ENCODE results near the gene MON2. TPM values are rescaled to one million over a fixed set of nuclear protein-coding genes. Genes with fewer than 3 reads are reported as not detected.
A peak's percentile ranks its signal among the peaks of the same experiment; 100 is the strongest.

Gene MON2
- total and polyA plus RNA-seq, 7 donors, result 4.9 to 18.2 (median 14.5) TPM

- WGBS, 3 donors, result 45 to 63% (median 59%) methylated on average over 2 of the region's 2 CpGs
- Histone ChIP-seq H3K36me3 (ENCODE audit: insufficient read depth in 1 of 2, low read depth in 1 of 2) (no peaks in the 10 kb centered on the region), H3K9me3 (no peaks in the 10 kb centered on the region), H3K27me3 (ENCODE audit: insufficient read depth in 3 of 3, low read length in 2 of 3) (peaks cover 0 to 35% (median 3%) of the 10 kb centered on the region in 3 donors), H3K4me3 (no peak overlapping the region), H3K27ac (no peak overlapping the region), H3K4me1 (no peaks in the 10 kb centered on the region)
- ATAC-seq, result no peak
- TF ChIP-seq CTCF (IDR thresholded peaks at IDR 0.05), result no peak
- intact Hi-C loops (cut with DNase I), result no loop called here
- no peak for DNase-seq
These were observed 160.6 kb downstream of the MON2 start for GRCh38 chr12:62627181-62627580.

- 64 to 73% (median 68%) methylated on average over 4 of the region's 4 CpGs for WGBS, 3 donors
- H3K27me3 ChIP-seq (ENCODE audit: insufficient read depth in 3 of 3, low read length in 2 of 3), result peaks cover 0 to 54% (median 7%) of the 10 kb centered on the region in 3 donors
- no peaks in the 10 kb centered on the region for H3K4me1 ChIP-seq
- no peak overlapping the region for H3K4me3 ChIP-seq
- H3K9me3 ChIP-seq, result no peaks in the 10 kb centered on the region
- intact Hi-C loops (cut with DNase I), result no loop called here
- ATAC-seq, result no peak
- TF ChIP-seq CTCF (IDR thresholded peaks at IDR 0.05), result no peak
- H3K27ac ChIP-seq, result no peak overlapping the region
- no peaks in the 10 kb centered on the region for H3K36me3 ChIP-seq (ENCODE audit: insufficient read depth in 1 of 2, low read depth in 1 of 2)
- DNase-seq, result no peak
These were observed 162.8 kb downstream of the MON2 start for GRCh38 chr12:62629413-62629812.

- ATAC-seq (no peak), DNase-seq (no peak)
- Histone ChIP-seq H3K4me1 (no peaks in the 10 kb centered on the region), H3K9me3 (no peaks in the 10 kb centered on the region), H3K27me3 (ENCODE audit: insufficient read depth in 3 of 3, low read length in 2 of 3) (peaks cover 0 to 56% (median 7%) of the 10 kb centered on the region in 3 donors), H3K36me3 (ENCODE audit: insufficient read depth in 1 of 2, low read depth in 1 of 2) (no peaks in the 10 kb centered on the region), H3K4me3 (no peak overlapping the region), H3K27ac (no peak overlapping the region)
- WGBS, 3 donors, result 80 to 90% (median 89%) methylated on average over 5 of the region's 5 CpGs
- intact Hi-C loops (cut with DNase I), result no loop called here
- TF ChIP-seq CTCF (IDR thresholded peaks at IDR 0.05), result no peak
These were observed 163.5 kb downstream of the MON2 start for GRCh38 chr12:62629971-62630739.

- peak; percentile 55 to 68 for DNase-seq
- intact Hi-C loops (cut with DNase I), result no loop called here
- peak overlapping the region; percentile 73 for H3K4me3 ChIP-seq
- no peaks in the 10 kb centered on the region for H3K4me1 ChIP-seq
- ATAC-seq, result peak; percentile 61 to 77 (median 68)
- no peaks in the 10 kb centered on the region for H3K36me3 ChIP-seq (ENCODE audit: insufficient read depth in 1 of 2, low read depth in 1 of 2)
- peaks cover 0 to 62% (median 9%) of the 10 kb centered on the region in 3 donors for H3K27me3 ChIP-seq (ENCODE audit: insufficient read depth in 3 of 3, low read length in 2 of 3)
- 1% methylated on average over 51 to 58 of the region's 58 CpGs for WGBS, 3 donors
- H3K27ac ChIP-seq, result no peak overlapping the region
- peak; percentile 25 for TF ChIP-seq CTCF (IDR thresholded peaks at IDR 0.05)
- no peaks in the 10 kb centered on the region for H3K9me3 ChIP-seq
These were observed 165.1 kb downstream of the MON2 start for GRCh38 chr12:62631471-62632410.

All from psoas muscle (tissue), 8 donors.